Neural cell (in vitro differentiated cells): Measurements from ENCODE around the gene RUNX1. TPM values are rescaled to one million over a fixed set of nuclear protein-coding genes. Genes with fewer than 3 reads are reported as not detected.

Experiments used
- H2AFZ ChIP-seq: fragments of 200-600, 300-800 bp; sonication (generic), shearing (Covaris generic); 2 replicates; pipeline ENCODE4 v1.6.0; 2014; ENCODE audit warnings: low read depth, mild to moderate bottlenecking, antibody characterized with exemption, low read length, moderate library complexity
- H3F3A ChIP-seq: fragments of 200-600 bp; shearing (Covaris generic); 2 replicates; pipeline ENCODE4 v1.6.1; 2016; ENCODE audit warnings: mild to moderate bottlenecking, moderate library complexity, mixed read lengths, antibody characterized with exemption, low read length; ENCODE audit not compliant: insufficient read depth, poor library complexity, severe bottlenecking
- H3K27ac ChIP-seq: fragments of 200-600, 300-800 bp; sonication (generic), shearing (Covaris generic); 2 replicates; pipeline ENCODE4 v1.5.1; 2014; ENCODE audit warnings: mild to moderate bottlenecking, low read length, moderate library complexity
- H3K27me3 ChIP-seq: fragments of 300-800, 200-600 bp; sonication (generic), shearing (Covaris generic); 2 replicates; pipeline ENCODE4 v1.6.0; 2014; ENCODE audit warnings: mild to moderate bottlenecking, low read depth, low read length, moderate library complexity; ENCODE audit not compliant: insufficient read depth
- H3K36me3 ChIP-seq: fragments of 300-800, 200-600 bp; sonication (generic), shearing (Covaris generic); 2 replicates; pipeline ENCODE4 v1.5.1; 2014; ENCODE audit warnings: mild to moderate bottlenecking, antibody characterized with exemption, low read length, moderate library complexity; ENCODE audit not compliant: insufficient read depth
- H3K4me2 ChIP-seq: fragments of 300-800, 200-600 bp; sonication (generic), shearing (Covaris generic); 2 replicates; pipeline ENCODE4 v1.6.0; 2014; ENCODE audit warnings: mild to moderate bottlenecking, low read length
- H3K4me3 ChIP-seq: fragments of 300-800, 200-600 bp; sonication (generic), shearing (Covaris generic); 2 replicates; pipeline ENCODE4 v1.5.1; 2014; ENCODE audit warnings: mild to moderate bottlenecking, low read length, moderate library complexity
- H3K79me2 ChIP-seq: fragments of 200-600 bp; shearing (Covaris generic); replicated peaks from 2 replicates; pipeline ENCODE4 v1.6.0; 2014; ENCODE audit warnings: mild to moderate bottlenecking, low read length, moderate library complexity; ENCODE audit not compliant: insufficient read depth
- H3K9ac ChIP-seq: fragments of 300-800, 200-600 bp; sonication (generic), shearing (Covaris generic); 2 replicates; pipeline ENCODE4 v1.6.1; 2016; ENCODE audit warnings: mild to moderate bottlenecking, low read length, mixed read lengths
- H3K9me2 ChIP-seq: fragments of 200-600 bp; shearing (Covaris generic); 2 replicates; pipeline ENCODE4 v1.6.1; 2016; ENCODE audit warnings: mild to moderate bottlenecking, low read length, mixed read lengths; ENCODE audit not compliant: insufficient read depth
- H3K9me3 ChIP-seq: fragments of 200-600, 300-800 bp; sonication (generic), shearing (Covaris generic); 2 replicates; pipeline ENCODE4 v1.6.1; 2016; ENCODE audit warnings: mild to moderate bottlenecking, mixed run types, low read length, moderate library complexity, mixed read lengths
- H4K20me1 ChIP-seq: fragments of 200-600 bp; shearing (Covaris generic); 2 replicates; pipeline ENCODE4 v1.6.1; 2016; ENCODE audit warnings: mild to moderate bottlenecking, mixed run types; ENCODE audit not compliant: insufficient read depth
- EP300 ChIP-seq: fragments of 450-650 bp; conservative IDR thresholded peaks from 2 replicates; pipeline ENCODE4 v1.6.1; 2014; ENCODE audit warnings: antibody characterized with exemption, mild to moderate bottlenecking, moderate library complexity; ENCODE audit not compliant: poor library complexity, severe bottlenecking
- EZH2 ChIP-seq: fragments of 200-600, 300-800 bp; shearing (Covaris generic), sonication (generic); IDR thresholded peaks from 2 replicates; pipeline ENCODE4 v1.6.1; 2014; ENCODE audit warnings: antibody characterized with exemption, low read length, borderline replicate concordance, mild to moderate bottlenecking; ENCODE audit not compliant: insufficient read depth, poor library complexity, severe bottlenecking
- MXI1 ChIP-seq: fragments of 450-650 bp; conservative IDR thresholded peaks from 2 replicates; pipeline ENCODE4 v1.6.1; 2014; ENCODE audit warnings: antibody characterized with exemption, mild to moderate bottlenecking; ENCODE audit not compliant: poor library complexity, severe bottlenecking
- POLR2AphosphoS5 ChIP-seq: IDR thresholded peaks from 2 replicates; pipeline ENCODE4 v1.6.1; 2012
- RAD21 ChIP-seq: fragments of 450-650 bp; conservative IDR thresholded peaks from 2 replicates; pipeline ENCODE4 v1.6.1; 2014; ENCODE audit warnings: antibody characterized with exemption, mild to moderate bottlenecking, moderate library complexity
- SMC3 ChIP-seq: fragments of 450-650 bp; conservative IDR thresholded peaks from 2 replicates; pipeline ENCODE4 v1.6.1; 2014; ENCODE audit warnings: antibody characterized with exemption, mild to moderate bottlenecking, moderate library complexity; ENCODE audit not compliant: poor library complexity
- TAF1 ChIP-seq: IDR thresholded peaks from 2 replicates; pipeline ENCODE4 v1.6.1; 2012; ENCODE audit warnings: low read depth
- polyA plus RNA-seq: library from polyadenylated mRNA; depleted of rRNA; stranded (reverse); fragments of >200 nt; gene quantifications from 2 replicates; pipeline ENCODE4 v1.2.3, GENCODE V29; 2014
- TF ChIP-seq, protein P1 (sequence below): fragments of 450-650 bp; IDR thresholded peaks from 2 replicates; pipeline ENCODE4 v1.5.1; 2014; ENCODE audit warnings: antibody characterized with exemption, mild to moderate bottlenecking, moderate library complexity; ENCODE audit not compliant: poor library complexity, severe bottlenecking
- TF ChIP-seq, protein P2 (sequence below): IDR thresholded peaks from 2 replicates; pipeline ENCODE4 v1.6.1; 2012; ENCODE audit warnings: borderline replicate concordance

RUNX1 gene
- polyA plus RNA-seq, 1 donor from 2014 or later: not detected

DNA sequence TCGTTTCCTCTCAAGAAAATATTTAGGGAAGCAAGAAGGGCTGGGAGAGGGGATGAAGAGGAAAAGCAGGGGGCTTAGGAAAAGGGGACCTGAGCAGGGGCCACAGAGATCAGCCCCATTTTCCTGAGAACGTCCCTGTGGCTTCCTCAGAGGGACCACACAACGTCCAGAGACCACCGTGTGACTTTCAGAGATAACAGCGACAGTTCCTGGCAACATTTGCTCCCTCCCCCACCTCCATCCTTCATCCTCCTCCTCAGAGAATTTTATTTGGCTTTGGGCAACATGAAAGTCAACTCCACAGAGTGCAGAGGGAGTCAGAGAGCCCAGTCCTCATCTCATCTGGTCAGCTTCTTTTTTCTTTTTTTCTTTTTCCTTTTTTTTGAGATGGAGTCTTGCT lies 50.9 kb downstream of the RUNX1 start:
- H3K9me2 ChIP-seq: no peaks in the 10 kb centered on the region
- no peaks in the 10 kb centered on the region for H4K20me1 ChIP-seq
- TF ChIP-seq EP300 (no peak), SMC3 (no peak), EZH2 (no peak), RAD21 (no peak), MXI1 (no peak), POLR2AphosphoS5 (no peak), TAF1 (no peak)
- TF ChIP-seq, protein P1, sequence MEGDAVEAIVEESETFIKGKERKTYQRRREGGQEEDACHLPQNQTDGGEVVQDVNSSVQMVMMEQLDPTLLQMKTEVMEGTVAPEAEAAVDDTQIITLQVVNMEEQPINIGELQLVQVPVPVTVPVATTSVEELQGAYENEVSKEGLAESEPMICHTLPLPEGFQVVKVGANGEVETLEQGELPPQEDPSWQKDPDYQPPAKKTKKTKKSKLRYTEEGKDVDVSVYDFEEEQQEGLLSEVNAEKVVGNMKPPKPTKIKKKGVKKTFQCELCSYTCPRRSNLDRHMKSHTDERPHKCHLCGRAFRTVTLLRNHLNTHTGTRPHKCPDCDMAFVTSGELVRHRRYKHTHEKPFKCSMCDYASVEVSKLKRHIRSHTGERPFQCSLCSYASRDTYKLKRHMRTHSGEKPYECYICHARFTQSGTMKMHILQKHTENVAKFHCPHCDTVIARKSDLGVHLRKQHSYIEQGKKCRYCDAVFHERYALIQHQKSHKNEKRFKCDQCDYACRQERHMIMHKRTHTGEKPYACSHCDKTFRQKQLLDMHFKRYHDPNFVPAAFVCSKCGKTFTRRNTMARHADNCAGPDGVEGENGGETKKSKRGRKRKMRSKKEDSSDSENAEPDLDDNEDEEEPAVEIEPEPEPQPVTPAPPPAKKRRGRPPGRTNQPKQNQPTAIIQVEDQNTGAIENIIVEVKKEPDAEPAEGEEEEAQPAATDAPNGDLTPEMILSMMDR: no peak
- TF ChIP-seq, protein P2, sequence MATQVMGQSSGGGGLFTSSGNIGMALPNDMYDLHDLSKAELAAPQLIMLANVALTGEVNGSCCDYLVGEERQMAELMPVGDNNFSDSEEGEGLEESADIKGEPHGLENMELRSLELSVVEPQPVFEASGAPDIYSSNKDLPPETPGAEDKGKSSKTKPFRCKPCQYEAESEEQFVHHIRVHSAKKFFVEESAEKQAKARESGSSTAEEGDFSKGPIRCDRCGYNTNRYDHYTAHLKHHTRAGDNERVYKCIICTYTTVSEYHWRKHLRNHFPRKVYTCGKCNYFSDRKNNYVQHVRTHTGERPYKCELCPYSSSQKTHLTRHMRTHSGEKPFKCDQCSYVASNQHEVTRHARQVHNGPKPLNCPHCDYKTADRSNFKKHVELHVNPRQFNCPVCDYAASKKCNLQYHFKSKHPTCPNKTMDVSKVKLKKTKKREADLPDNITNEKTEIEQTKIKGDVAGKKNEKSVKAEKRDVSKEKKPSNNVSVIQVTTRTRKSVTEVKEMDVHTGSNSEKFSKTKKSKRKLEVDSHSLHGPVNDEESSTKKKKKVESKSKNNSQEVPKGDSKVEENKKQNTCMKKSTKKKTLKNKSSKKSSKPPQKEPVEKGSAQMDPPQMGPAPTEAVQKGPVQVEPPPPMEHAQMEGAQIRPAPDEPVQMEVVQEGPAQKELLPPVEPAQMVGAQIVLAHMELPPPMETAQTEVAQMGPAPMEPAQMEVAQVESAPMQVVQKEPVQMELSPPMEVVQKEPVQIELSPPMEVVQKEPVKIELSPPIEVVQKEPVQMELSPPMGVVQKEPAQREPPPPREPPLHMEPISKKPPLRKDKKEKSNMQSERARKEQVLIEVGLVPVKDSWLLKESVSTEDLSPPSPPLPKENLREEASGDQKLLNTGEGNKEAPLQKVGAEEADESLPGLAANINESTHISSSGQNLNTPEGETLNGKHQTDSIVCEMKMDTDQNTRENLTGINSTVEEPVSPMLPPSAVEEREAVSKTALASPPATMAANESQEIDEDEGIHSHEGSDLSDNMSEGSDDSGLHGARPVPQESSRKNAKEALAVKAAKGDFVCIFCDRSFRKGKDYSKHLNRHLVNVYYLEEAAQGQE: no peak
- no peaks in the 10 kb centered on the region for H3K36me3 ChIP-seq
- no peaks in the 10 kb centered on the region for H3K9me3 ChIP-seq
- H3K4me3 ChIP-seq: no peak overlapping the region
- no peak overlapping the region for H2AFZ ChIP-seq
- no peak overlapping the region for H3K9ac ChIP-seq
- H3K4me2 ChIP-seq: no peak overlapping the region
- no peaks in the 10 kb centered on the region for H3K79me2 ChIP-seq
- H3K27me3 ChIP-seq: no peaks in the 10 kb centered on the region
- no peak overlapping the region for H3K27ac ChIP-seq
- no peaks in the 10 kb centered on the region for H3F3A ChIP-seq

DNA sequence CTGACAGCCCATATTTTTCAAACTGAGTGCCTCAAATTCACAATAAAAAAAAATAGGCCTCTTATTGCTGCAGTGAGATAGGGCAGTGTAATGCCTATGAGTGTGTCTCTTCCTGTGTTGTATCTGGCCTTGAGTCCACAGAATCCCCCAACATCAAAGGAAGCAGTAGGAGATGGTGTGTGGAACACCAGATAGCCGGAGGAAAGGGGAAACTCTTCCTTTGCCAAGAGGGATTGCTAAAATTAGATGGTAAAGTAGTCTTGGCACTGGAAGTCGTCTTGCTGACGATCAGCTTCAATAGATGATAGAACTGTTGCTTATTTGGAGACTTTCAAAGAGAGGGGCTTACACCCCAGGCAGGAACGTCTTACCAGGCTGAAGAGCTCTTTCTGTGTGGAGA lies 51.8 kb downstream of the RUNX1 start:
- Histone ChIP-seq H3F3A (no peaks in the 10 kb centered on the region), H3K9ac (no peak overlapping the region), H3K27ac (no peak overlapping the region), H3K4me3 (no peak overlapping the region), H2AFZ (no peak overlapping the region), H3K9me3 (no peaks in the 10 kb centered on the region), H4K20me1 (no peaks in the 10 kb centered on the region), H3K27me3 (no peaks in the 10 kb centered on the region), H3K9me2 (no peaks in the 10 kb centered on the region), H3K36me3 (no peaks in the 10 kb centered on the region), H3K79me2 (no peaks in the 10 kb centered on the region), H3K4me2 (no peak overlapping the region)
- TF ChIP-seq TAF1 (no peak), SMC3 (no peak), EP300 (no peak), EZH2 (no peak), POLR2AphosphoS5 (no peak), MXI1 (no peak), RAD21 (no peak)
- TF ChIP-seq, protein P2: no peak
- TF ChIP-seq, protein P1: no peak
